Sigmoid colon (tissue), 7 donors: ENCODE results near the gene RASA2. TPM values are rescaled to one million over a fixed set of nuclear protein-coding genes. Genes with fewer than 3 reads are reported as not detected.
A peak's percentile ranks its signal among the peaks of the same experiment; 100 is the strongest.

ENCODE experiments used
- DNase-seq: peaks from one replicate; pipeline ENCODE4 v3.0.0-alpha.2; 2019
- H3K27ac ChIP-seq, 4 donors: fragments of 200-600 bp; sonication (generic); one replicate each; pipeline ENCODE4 v1.5.1; 2016 to 2019; ENCODE audit warnings: mild to moderate bottlenecking in 1 of 4
- H3K27me3 ChIP-seq, 3 donors: fragments of 200-600 bp; sonication (generic); one replicate each; pipeline ENCODE4 v1.5.1; 2019; ENCODE audit warnings: mild to moderate bottlenecking in 1 of 3
- H3K36me3 ChIP-seq, 4 donors: fragments of 200-600 bp; sonication (generic); one replicate each; pipeline ENCODE4 v1.5.1; 2016 to 2019
- H3K4me1 ChIP-seq, 4 donors: fragments of 200-600 bp; sonication (generic); one replicate each; pipeline ENCODE4 v1.5.1; 2017 to 2019
- H3K4me3 ChIP-seq, 4 donors: fragments of 200-600 bp; sonication (generic); one replicate each; pipeline ENCODE4 v1.5.1; 2017 to 2019; ENCODE audit warnings: mild to moderate bottlenecking in 2 of 4, moderate library complexity in 1 of 4
- H3K9me3 ChIP-seq, 4 donors: fragments of 200-600 bp in 3 of 4; sonication (generic) in 3 of 4; one replicate each; pipeline versions ENCODE4 v1.5.1 to v1.6.1; 2013 to 2019
- CTCF ChIP-seq, 4 experiments: fragments of 450-650 bp in 3 of 4; fragments of 200-600 bp in 1 of 4; IDR thresholded peaks; one replicate each; pipeline ENCODE4 v1.5.1; 2016 to 2019; ENCODE audit warnings: antibody characterized with exemption in 4 of 4, mild to moderate bottlenecking in 3 of 4, moderate library complexity in 2 of 4
- EP300 ChIP-seq, 4 donors: sonication (generic); formaldehyde crosslinking; IDR thresholded peaks; one replicate each; pipeline ENCODE4 v1.6.1; 2017; ENCODE audit warnings: antibody characterized with exemption in 4 of 4
- POLR2A ChIP-seq, 2 donors: fragments of 450-650 bp; IDR thresholded peaks; one replicate each; pipeline ENCODE4 v1.6.1; 2016; ENCODE audit warnings: antibody characterized with exemption in 2 of 2, mild to moderate bottlenecking in 2 of 2, moderate library complexity in 2 of 2
- POLR2AphosphoS5 ChIP-seq, 4 donors: sonication (generic); formaldehyde crosslinking; IDR thresholded peaks; one replicate each; pipeline ENCODE4 v1.6.1; 2017; ENCODE audit warnings: antibody characterized with exemption in 4 of 4
- WGBS, 2 donors: extraction: QIAGEN DNeasy Blood & Tissue Kit; methylation state at CpG; one replicate each; pipeline ENCODE4 v1.1.7; 2013; 5-methylcytosine and 5-hydroxymethylcytosine counted together
- intact Hi-C: fragments of 100-400 bp; cut with DNase I; formaldehyde crosslinking; loops from one replicate; pipeline ENCODE4 v1.15.1; 2023
- polyA plus RNA-seq, 3 donors: library from polyadenylated mRNA; stranded (reverse); fragments of 200-250 nt; gene quantifications; one replicate each; pipeline ENCODE4 v1.2.3, GENCODE V29; 2013
- total RNA-seq, 4 donors: library from RNA; depleted of rRNA; stranded (reverse); fragments of >200 nt; gene quantifications; one replicate each; pipeline ENCODE4 v1.1.0, GENCODE V29; 2016
- donor health status: healthy with polysubstance abuse.
- donor health status: Bipolar disorder and iron deficiency.
- donor health status: healthy.

Gene RASA2
- total and polyA plus RNA-seq, 7 donors, result 3.2 to 20.5 (median 13.0) TPM

GRCh38 chr3:141460097-141460704 is 26.6 kb upstream of the RASA2 start:
- intact Hi-C loops, result loop anchor here (1.0 to 10.0 kb wide), 2 partner anchors 97 to 455 kb away; no protein-coding TSS in a partner anchor
- Histone ChIP-seq H3K4me1 (peaks cover 0 to 7% (median 5%) of the 10 kb centered on the region in 4 donors), H3K9me3 (no peaks in the 10 kb centered on the region), H3K27ac (no peak overlapping the region), H3K27me3 (no peaks in the 10 kb centered on the region), H3K4me3 (no peak overlapping the region), H3K36me3 (no peaks in the 10 kb centered on the region)
- DNase-seq, result peak; percentile 93
- TF ChIP-seq POLR2A (IDR thresholded peaks at IDR 0.05), result no peak
- peak; percentile 83 to 89 (median 86) for TF ChIP-seq CTCF (IDR thresholded peaks at IDR 0.05)
- peak in 1 of 4 donors; percentile 10 for TF ChIP-seq POLR2AphosphoS5 (IDR thresholded peaks at IDR 0.05)
- WGBS, 2 donors, result 23 to 29% methylated on average over 10 of the region's 10 CpGs

- no peak overlapping the region for H3K27ac ChIP-seq
- intact Hi-C loops, result loop anchor here (1.0 to 10.0 kb wide), 2 partner anchors 101 to 452 kb away; no protein-coding TSS in a partner anchor
- H3K4me3 ChIP-seq, result no peak overlapping the region
- H3K27me3 ChIP-seq, result no peaks in the 10 kb centered on the region
- no peak for DNase-seq
- no peaks in the 10 kb centered on the region for H3K36me3 ChIP-seq
- WGBS, 2 donors, result 44 to 73% methylated on average over 3 of the region's 3 CpGs
- TF ChIP-seq POLR2A (IDR thresholded peaks at IDR 0.05) (no peak), POLR2AphosphoS5 (IDR thresholded peaks at IDR 0.05) (no peak), CTCF (IDR thresholded peaks at IDR 0.05) (no peak), EP300 (IDR thresholded peaks at IDR 0.05) (no peak)
- H3K9me3 ChIP-seq, result no peaks in the 10 kb centered on the region
- H3K4me1 ChIP-seq, result peaks cover 0 to 7% (median 5%) of the 10 kb centered on the region in 4 donors
These were observed 24.5 kb upstream of the RASA2 start for GRCh38 chr3:141462176-141462859.

DNA sequence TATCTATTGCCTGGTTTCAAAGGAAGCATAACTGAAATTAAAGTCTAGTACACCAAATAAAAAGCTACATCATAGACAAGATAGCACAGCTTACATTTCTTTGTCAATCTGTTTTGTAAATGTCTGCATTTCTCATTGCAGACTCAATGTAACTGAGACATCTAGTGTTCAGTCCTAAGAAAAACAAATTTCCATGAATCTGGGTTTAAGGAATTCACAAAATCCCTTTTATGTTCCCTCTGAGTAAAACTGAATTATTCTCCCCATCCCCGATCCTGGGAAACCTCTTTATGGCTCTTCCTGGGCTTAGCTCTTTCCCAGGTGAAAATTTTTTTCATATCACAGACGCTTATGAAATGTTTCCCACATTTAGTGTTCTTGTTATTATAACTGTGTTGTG is 21.6 kb upstream of the RASA2 start:
- Histone ChIP-seq H3K27ac (no peak overlapping the region), H3K9me3 (no peaks in the 10 kb centered on the region), H3K36me3 (no peaks in the 10 kb centered on the region), H3K4me3 (no peak overlapping the region), H3K27me3 (no peaks in the 10 kb centered on the region), H3K4me1 (peaks cover 0 to 3% (median 3%) of the 10 kb centered on the region in 4 donors)
- intact Hi-C loops, result loop anchor here (10.0 kb wide), 1 partner anchor 450 kb away; no protein-coding TSS in a partner anchor
- DNase-seq, result no peak
- WGBS, 2 donors, result 59 to 71% methylated on average over 2 of the region's 2 CpGs
- no peak for TF ChIP-seq POLR2AphosphoS5 (IDR thresholded peaks at IDR 0.05)
- TF ChIP-seq CTCF (IDR thresholded peaks at IDR 0.05), result no peak
- TF ChIP-seq EP300 (IDR thresholded peaks at IDR 0.05), result no peak
- TF ChIP-seq POLR2A (IDR thresholded peaks at IDR 0.05), result no peak

DNA sequence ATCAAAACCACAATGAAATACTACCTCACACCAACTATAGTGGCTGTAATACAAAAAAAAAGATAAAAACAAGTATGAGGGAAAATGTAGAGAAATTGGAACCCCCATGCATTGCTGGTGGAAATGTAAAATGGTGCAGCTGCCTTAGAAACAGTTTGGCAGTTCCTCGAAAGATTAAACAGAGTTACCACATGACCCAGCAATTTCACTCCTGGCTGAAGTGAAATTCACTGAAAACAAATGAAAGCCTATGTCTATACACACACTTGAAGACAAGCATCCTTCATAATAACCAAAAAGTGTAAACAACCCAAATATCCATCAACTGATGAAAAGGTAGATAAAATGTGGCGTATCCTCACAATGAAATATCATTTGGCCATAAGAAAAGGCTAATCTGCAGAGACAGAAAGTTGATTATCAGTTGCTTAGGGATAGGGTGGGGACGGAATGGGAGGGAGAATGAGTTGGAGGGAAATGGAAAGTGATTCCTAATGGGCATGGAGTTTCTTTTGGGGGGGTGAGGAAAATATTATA is 20.1 kb upstream of the RASA2 start:
- 81 to 89% methylated on average over 3 of the region's 3 CpGs for WGBS, 2 donors
- Histone ChIP-seq H3K9me3 (no peaks in the 10 kb centered on the region), H3K4me3 (no peak overlapping the region), H3K27me3 (no peaks in the 10 kb centered on the region), H3K36me3 (no peaks in the 10 kb centered on the region), H3K27ac (no peak overlapping the region), H3K4me1 (no peaks in the 10 kb centered on the region)
- no peak for DNase-seq
- intact Hi-C loops, result loop anchor here (10.0 kb wide), 1 partner anchor 448 kb away; no protein-coding TSS in a partner anchor
- TF ChIP-seq POLR2AphosphoS5 (IDR thresholded peaks at IDR 0.05) (no peak), EP300 (IDR thresholded peaks at IDR 0.05) (no peak), CTCF (IDR thresholded peaks at IDR 0.05) (no peak), POLR2A (IDR thresholded peaks at IDR 0.05) (no peak)
